Neuronal stem cell (in vitro differentiated cells): Measurements from ENCODE around the gene SFT2D1.
A peak's percentile ranks its signal among the peaks of the same experiment; 100 is the strongest.

Source experiments
- DNase-seq: peaks from one replicate; pipeline ENCODE4 v3.0.0-alpha.2; 2013; ENCODE audit warnings: low spot score
- H2AFZ ChIP-seq: one replicate; pipeline ENCODE4 v1.6.1; 2013; ENCODE audit warnings: mild to moderate bottlenecking, low read length, inconsistent platforms
- H2AK5ac ChIP-seq: 2 replicates; pipeline ENCODE4 v1.6.1; 2013; ENCODE audit warnings: low read depth, mild to moderate bottlenecking, inconsistent platforms, low read length, moderate library complexity, mixed read lengths
- H2BK120ac ChIP-seq: 2 replicates; pipeline ENCODE4 v1.6.1; 2013; ENCODE audit warnings: low read depth, mild to moderate bottlenecking, inconsistent platforms, low read length, moderate library complexity, mixed read lengths
- H2BK12ac ChIP-seq: one replicate; pipeline ENCODE4 v1.6.1; 2013; ENCODE audit warnings: low read length, inconsistent platforms
- H2BK15ac ChIP-seq: 2 replicates; pipeline ENCODE4 v1.6.1; 2013; ENCODE audit warnings: mild to moderate bottlenecking, low read length, inconsistent platforms, mixed read lengths
- H2BK5ac ChIP-seq: one replicate; pipeline ENCODE4 v1.6.1; 2013; ENCODE audit warnings: inconsistent platforms, mild to moderate bottlenecking, low read length, moderate library complexity
- H3K14ac ChIP-seq: one replicate; pipeline ENCODE4 v1.6.1; 2013; ENCODE audit warnings: low read length, inconsistent platforms
- H3K18ac ChIP-seq: 2 replicates; pipeline ENCODE4 v1.6.1; 2013; ENCODE audit warnings: low read length, inconsistent platforms
- H3K23ac ChIP-seq: 2 replicates; pipeline ENCODE4 v1.6.1; 2013; ENCODE audit warnings: low read depth, mild to moderate bottlenecking, mixed read lengths, low read length, inconsistent platforms; ENCODE audit not compliant: poor library complexity
- H3K27ac ChIP-seq: replicated peaks from 3 replicates; pipeline ENCODE4 v1.5.1; 2013; ENCODE audit warnings: low read length, inconsistent platforms
- H3K27me3 ChIP-seq, 3 experiments: 2 replicates each; pipeline ENCODE4 v1.6.1; 2013; ENCODE audit warnings: low read length in 3 of 3, mild to moderate bottlenecking in 2 of 3, inconsistent platforms in 1 of 3, low read depth in 1 of 3, mixed read lengths in 1 of 3, moderate library complexity in 1 of 3; ENCODE audit not compliant: control insufficient read depth in 3 of 3, insufficient read depth in 3 of 3
- H3K36me3 ChIP-seq, 2 donors: replicated peaks in 1 of 2; 2 replicates each; pipeline ENCODE4 v1.6.1; 2013; ENCODE audit warnings: low read length in 2 of 2; ENCODE audit not compliant: control insufficient read depth in 2 of 2, insufficient read depth in 2 of 2
- H3K4ac ChIP-seq: 2 replicates; pipeline ENCODE4 v1.6.1; 2013; ENCODE audit warnings: inconsistent platforms, mild to moderate bottlenecking, low read length, moderate library complexity
- H3K4me1 ChIP-seq, 2 donors: 1 replicate in 1 of 2; 2 replicates in 1 of 2; pipeline ENCODE4 v1.6.1; 2013; ENCODE audit warnings: low read length in 2 of 2, low read depth in 1 of 2; ENCODE audit not compliant: control insufficient read depth in 2 of 2, insufficient read depth in 1 of 2
- H3K4me2 ChIP-seq: one replicate; pipeline ENCODE4 v1.6.1; 2013; ENCODE audit warnings: mild to moderate bottlenecking, low read length, inconsistent platforms; ENCODE audit not compliant: insufficient read depth, poor library complexity, severe bottlenecking
- H3K4me3 ChIP-seq, 2 donors: 2 replicates each; pipeline ENCODE4 v1.5.1; 2013; ENCODE audit warnings: low read length in 2 of 2, mild to moderate bottlenecking in 2 of 2, inconsistent platforms in 1 of 2, moderate library complexity in 1 of 2
- H3K79me1 ChIP-seq: one replicate; pipeline ENCODE4 v1.6.1; 2013; ENCODE audit warnings: low read depth, mild to moderate bottlenecking, inconsistent platforms, low read length, moderate library complexity
- H3K9ac ChIP-seq: one replicate; pipeline ENCODE4 v1.6.1; 2013; ENCODE audit warnings: mild to moderate bottlenecking, low read depth, low read length, inconsistent platforms; ENCODE audit not compliant: poor library complexity
- H3K9me3 ChIP-seq, 2 donors: replicated peaks in 1 of 2; 2 replicates each; pipeline versions ENCODE3 to v1.6.1; 2013; ENCODE audit warnings: low read length in 2 of 2, mild to moderate bottlenecking in 2 of 2, inconsistent platforms in 1 of 2, low read depth in 1 of 2, mixed read lengths in 1 of 2, moderate library complexity in 1 of 2; ENCODE audit not compliant: control insufficient read depth in 2 of 2, insufficient read depth in 1 of 2
- H4K8ac ChIP-seq: one replicate; pipeline ENCODE4 v1.6.1; 2013; ENCODE audit warnings: low read depth, mild to moderate bottlenecking, inconsistent platforms, low read length, moderate library complexity
- H4K91ac ChIP-seq: one replicate; pipeline ENCODE4 v1.6.1; 2013; ENCODE audit warnings: low read length, low read depth, mild to moderate bottlenecking, inconsistent platforms; ENCODE audit not compliant: poor library complexity
- WGBS, 2 donors: extraction: QIAGEN DNeasy Blood & Tissue Kit; methylation state at CpG; one replicate each; pipeline ENCODE4 v1.1.7; 2013; ENCODE audit warnings: missing lambda C conversion rate in 2 of 2, mixed read lengths in 1 of 2; ENCODE audit not compliant: insufficient read length in 2 of 2, insufficient replicate concordance in 1 of 2; ENCODE audit errors: extremely low coverage in 2 of 2; 5-methylcytosine and 5-hydroxymethylcytosine counted together

The SFT2D1 gene

DNA sequence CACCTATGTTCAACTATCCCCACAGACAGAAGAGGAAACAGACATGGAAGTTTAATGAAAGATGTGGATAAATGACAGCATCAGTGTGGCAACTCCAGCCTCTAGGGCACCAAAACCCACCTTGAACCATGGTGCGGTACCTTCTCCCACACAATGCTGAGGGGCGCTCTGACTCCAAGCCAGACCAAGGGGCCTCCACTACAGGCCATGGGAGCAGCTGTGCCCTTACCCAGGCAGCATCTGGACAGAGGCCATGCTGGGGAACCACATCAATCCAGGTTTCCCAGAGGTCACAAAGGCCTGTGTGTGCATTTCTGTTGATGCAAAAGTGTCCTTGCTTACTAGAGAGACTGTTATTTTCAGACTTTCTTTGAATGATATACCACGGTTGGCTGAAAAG is 38.2 kb downstream of the SFT2D1 start:
- Histone ChIP-seq H4K91ac (no peak overlapping the region), H3K14ac (no peak overlapping the region), H3K4me3 (no peak overlapping the region), H2AK5ac (no peak overlapping the region), H2BK5ac (no peak overlapping the region), H3K23ac (no peak overlapping the region), H3K4me1 (peaks cover 0 to 4% of the 10 kb centered on the region in 2 donors), H3K79me1 (peaks cover 2% of the 10 kb centered on the region), H3K27ac (no peak overlapping the region), H2BK15ac (no peak overlapping the region), H3K18ac (no peak overlapping the region), H3K4me2 (no peak overlapping the region), H3K9me3 (no peaks in the 10 kb centered on the region), H3K36me3 (no peaks in the 10 kb centered on the region), H2BK12ac (no peak overlapping the region), H4K8ac (no peak overlapping the region), H3K27me3 (peaks cover 19 to 64% (median 31%) of the 10 kb centered on the region in 3 experiments), H2BK120ac (no peak overlapping the region), H3K4ac (no peak overlapping the region), H3K9ac (no peak overlapping the region), H2AFZ (no peak overlapping the region)
- DNase-seq, result no peak
- no CpG with 5 or more reads among the region's 3 CpGs for WGBS, 2 donors

DNA sequence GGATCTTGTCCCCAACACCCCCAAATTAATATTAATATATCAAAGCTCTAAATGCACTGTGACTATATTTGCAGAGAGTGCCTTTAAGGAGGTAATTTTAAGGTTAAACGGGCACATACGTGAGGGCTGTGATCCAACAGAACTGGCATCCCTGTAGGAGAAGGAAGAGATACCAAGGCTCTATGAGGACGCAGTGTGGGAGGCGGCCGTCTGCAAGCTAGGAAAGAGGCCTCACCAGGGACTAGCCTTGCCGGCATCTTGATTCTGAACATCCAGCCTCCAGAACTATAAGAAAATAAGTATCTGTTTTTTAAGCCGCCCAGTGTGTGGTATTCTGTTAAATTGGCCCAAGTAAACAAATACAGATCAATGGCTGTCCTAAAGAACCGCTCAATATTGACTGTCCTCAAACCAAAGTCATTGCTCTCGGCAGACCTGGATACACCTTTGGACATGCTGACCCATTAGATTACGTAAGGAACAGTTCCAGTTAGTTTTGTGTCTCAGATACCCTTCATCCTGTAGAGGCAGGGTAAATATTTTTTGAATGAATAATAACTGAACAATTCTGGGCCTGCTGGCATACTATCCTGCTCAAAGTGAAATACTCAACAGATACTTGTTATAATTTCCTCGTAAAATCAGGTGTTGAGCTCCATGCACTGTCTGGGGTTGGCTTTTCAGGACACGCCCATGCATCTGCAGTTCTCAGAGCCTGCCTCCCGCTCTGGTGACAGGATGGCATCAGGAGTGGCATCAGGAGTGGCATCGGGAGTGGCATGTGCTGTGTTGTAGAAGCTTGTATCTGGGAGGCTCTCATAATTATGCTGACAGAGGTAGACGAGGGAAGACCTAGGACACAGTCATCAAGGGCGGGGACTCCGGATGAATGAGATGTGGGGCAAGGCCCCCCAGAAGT is 40.5 kb downstream of the SFT2D1 start:
- no peak overlapping the region for H3K4ac ChIP-seq
- H3K18ac ChIP-seq, result no peak overlapping the region
- peaks cover 0 to 1% of the 10 kb centered on the region in 2 donors for H3K4me1 ChIP-seq
- no peaks in the 10 kb centered on the region for H3K36me3 ChIP-seq
- H3K23ac ChIP-seq, result no peak overlapping the region
- no peak overlapping the region for H3K27ac ChIP-seq
- no peak overlapping the region for H4K91ac ChIP-seq
- no peak overlapping the region for H3K4me3 ChIP-seq
- no peak overlapping the region for H2BK12ac ChIP-seq
- H2BK15ac ChIP-seq, result no peak overlapping the region
- no peak overlapping the region for H3K14ac ChIP-seq
- no peak for DNase-seq
- peaks cover 0 to 7% of the 10 kb centered on the region in 2 donors for H3K9me3 ChIP-seq
- H3K4me2 ChIP-seq, result no peak overlapping the region
- H2AK5ac ChIP-seq, result no peak overlapping the region
- H3K9ac ChIP-seq, result no peak overlapping the region
- no peak overlapping the region for H2BK5ac ChIP-seq
- no peak overlapping the region for H4K8ac ChIP-seq
- no peak overlapping the region for H2AFZ ChIP-seq
- no peak overlapping the region for H2BK120ac ChIP-seq
- WGBS, 2 donors, result no CpG with 5 or more reads among the region's 17 CpGs
- peaks cover 4 to 45% (median 13%) of the 10 kb centered on the region in 3 experiments for H3K27me3 ChIP-seq
- peaks cover 2% of the 10 kb centered on the region for H3K79me1 ChIP-seq

DNA sequence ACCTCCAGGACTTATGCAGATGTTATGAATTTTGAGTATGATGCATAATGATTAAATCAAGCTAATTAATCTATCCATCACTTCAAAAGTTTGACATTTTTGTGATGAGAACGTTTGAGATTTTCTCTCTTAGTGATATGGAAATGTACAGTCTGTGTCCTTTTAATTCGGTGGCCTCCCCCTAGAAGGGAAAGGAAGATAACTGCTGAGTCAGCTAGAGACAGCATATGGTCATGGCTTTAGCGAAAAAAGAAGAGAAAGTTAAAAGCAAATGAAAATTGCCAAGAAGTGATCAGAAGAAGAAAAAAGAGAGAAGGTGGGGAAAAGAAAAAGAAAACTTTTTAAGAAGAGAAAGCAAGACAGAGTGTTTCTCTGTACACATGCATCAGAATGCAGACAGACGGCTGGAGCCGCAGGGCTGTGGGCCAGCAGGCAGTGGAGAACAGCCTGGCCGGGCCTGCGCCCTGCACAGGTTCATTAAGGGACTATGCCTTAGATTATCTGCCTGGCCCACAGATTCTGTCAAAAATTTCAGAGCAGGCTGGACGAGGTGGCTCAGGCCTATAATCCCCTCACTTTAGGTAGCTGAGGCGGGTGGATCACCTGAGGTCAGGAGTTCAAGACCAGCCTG is 41.9 kb downstream of the SFT2D1 start:
- Histone ChIP-seq H2BK120ac (no peak overlapping the region), H3K36me3 (no peaks in the 10 kb centered on the region), H4K91ac (no peak overlapping the region), H3K23ac (no peak overlapping the region), H3K9ac (no peak overlapping the region), H2BK12ac (no peak overlapping the region), H2AFZ (no peak overlapping the region), H3K4me3 (no peak overlapping the region), H3K4ac (no peak overlapping the region), H3K9me3 (peaks cover 0 to 10% of the 10 kb centered on the region in 2 donors), H2BK15ac (no peak overlapping the region), H3K79me1 (no peaks in the 10 kb centered on the region), H2BK5ac (no peak overlapping the region), H3K27me3 (peaks cover 0 to 31% (median 4%) of the 10 kb centered on the region in 3 experiments), H2AK5ac (no peak overlapping the region), H3K4me2 (no peak overlapping the region), H3K14ac (no peak overlapping the region), H3K4me1 (peaks cover 0 to under 1% of the 10 kb centered on the region in 2 donors), H3K18ac (no peak overlapping the region), H3K27ac (no peak overlapping the region), H4K8ac (no peak overlapping the region)
- no peak for DNase-seq
- WGBS, 2 donors, result no CpG with 5 or more reads among the region's 9 CpGs

DNA sequence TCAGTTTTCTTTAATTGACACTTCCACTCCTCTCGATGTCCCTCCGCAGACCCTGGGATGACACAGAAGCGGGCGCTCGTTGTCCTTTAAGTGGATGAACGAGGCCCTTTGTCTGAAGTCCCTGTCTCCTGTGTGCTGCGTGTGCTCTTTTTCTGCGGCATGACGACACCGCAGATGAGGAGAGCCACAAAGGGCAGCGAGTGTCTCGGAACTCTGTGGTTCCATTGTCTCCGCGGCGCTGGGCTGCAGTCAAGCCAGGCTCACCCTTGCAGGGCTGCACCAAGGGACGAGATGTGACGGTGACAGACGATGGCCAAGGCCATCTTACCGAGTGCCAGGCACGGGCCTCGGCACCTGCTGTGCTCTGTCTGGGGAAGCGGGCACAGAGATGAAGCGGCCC is 44.7 kb downstream of the SFT2D1 start:
- no peak overlapping the region for H3K23ac ChIP-seq
- no peak overlapping the region for H3K4me3 ChIP-seq
- H3K18ac ChIP-seq, result peak overlapping the region; percentile 56
- no peak overlapping the region for H2AK5ac ChIP-seq
- H3K27me3 ChIP-seq, result peaks cover 0 to 13% (median 3%) of the 10 kb centered on the region in 3 experiments
- no peak overlapping the region for H4K91ac ChIP-seq
- no peak overlapping the region for H3K4ac ChIP-seq
- no peak overlapping the region for H4K8ac ChIP-seq
- no peak overlapping the region for H3K4me2 ChIP-seq
- H2BK5ac ChIP-seq, result no peak overlapping the region
- no CpG with 5 or more reads among the region's 23 CpGs for WGBS, 2 donors
- peaks cover 0 to 10% of the 10 kb centered on the region in 2 donors for H3K9me3 ChIP-seq
- no peak for DNase-seq
- H3K14ac ChIP-seq, result no peak overlapping the region
- H3K4me1 ChIP-seq, result no peaks in the 10 kb centered on the region
- H3K36me3 ChIP-seq, result no peaks in the 10 kb centered on the region
- H3K79me1 ChIP-seq, result no peaks in the 10 kb centered on the region
- no peak overlapping the region for H2AFZ ChIP-seq
- H3K9ac ChIP-seq, result no peak overlapping the region
- H3K27ac ChIP-seq, result no peak overlapping the region
- H2BK15ac ChIP-seq, result no peak overlapping the region
- no peak overlapping the region for H2BK12ac ChIP-seq
- H2BK120ac ChIP-seq, result no peak overlapping the region
